ENCODE measurements around the gene LRMDA.

LRMDA gene

DNA sequence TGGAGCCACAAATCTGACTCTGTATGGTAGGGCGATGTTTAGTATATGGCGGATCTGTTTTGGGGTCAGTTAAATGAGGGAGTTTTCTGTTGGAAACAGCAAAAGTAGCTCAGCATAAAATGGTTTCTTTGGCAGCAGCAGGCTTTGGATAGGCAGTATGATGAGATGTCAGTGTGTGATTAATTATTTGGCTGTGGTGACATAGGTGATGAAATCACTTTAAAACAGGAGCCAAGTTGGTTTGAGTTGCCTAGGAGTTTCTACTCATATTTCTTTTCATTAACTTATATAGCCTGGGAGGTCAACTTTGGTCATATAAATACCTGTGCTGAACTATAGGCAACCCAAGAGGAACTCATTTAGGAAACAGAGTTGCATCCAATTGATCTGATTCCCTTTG, 291.2 kb downstream of the LRMDA start:
- TF ChIP-seq CTCF (conservative IDR thresholded peaks at IDR 0.05; ENCODE audit: low read depth, low read length), result no peak
- no peak for DNase-seq (ENCODE audit: low read depth)
- no peak overlapping the region for H3K4me3 ChIP-seq (ENCODE audit: low read length)

DNA sequence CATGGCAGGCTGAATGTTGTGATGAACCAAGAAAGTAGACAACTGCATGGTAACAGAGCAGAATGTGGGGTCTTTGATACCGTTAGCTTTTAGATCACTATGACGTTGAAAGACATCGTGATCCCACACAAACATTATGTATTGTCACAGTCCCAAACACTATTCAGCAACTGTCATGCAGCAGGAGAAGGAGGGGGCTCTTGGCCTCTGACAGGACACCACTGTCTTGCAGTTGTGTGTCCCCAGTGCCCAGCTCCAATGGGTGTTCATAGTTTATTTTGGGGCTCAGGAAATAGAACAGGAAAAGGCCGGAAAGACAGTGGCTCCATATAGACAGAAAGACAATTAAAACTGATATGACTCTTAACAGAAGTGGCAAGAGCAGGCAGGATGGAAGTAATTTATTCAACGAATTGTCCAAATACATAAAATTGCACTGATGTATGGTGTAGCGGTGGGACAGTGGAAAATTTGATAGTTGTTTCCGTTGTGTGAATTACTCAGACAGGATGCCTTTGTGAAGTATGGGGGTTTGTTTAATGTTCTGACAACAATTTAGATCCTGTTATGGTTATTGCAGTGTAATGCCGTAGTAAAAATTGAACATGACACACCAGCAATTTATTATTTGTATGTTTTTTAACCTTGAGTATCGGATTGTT, 292.0 kb downstream of the LRMDA start:
- TF ChIP-seq CTCF (conservative IDR thresholded peaks at IDR 0.05; ENCODE audit: low read depth, low read length), result no peak
- no peak for DNase-seq (ENCODE audit: low read depth)
- H3K4me3 ChIP-seq (ENCODE audit: low read length), result no peak overlapping the region

DNA sequence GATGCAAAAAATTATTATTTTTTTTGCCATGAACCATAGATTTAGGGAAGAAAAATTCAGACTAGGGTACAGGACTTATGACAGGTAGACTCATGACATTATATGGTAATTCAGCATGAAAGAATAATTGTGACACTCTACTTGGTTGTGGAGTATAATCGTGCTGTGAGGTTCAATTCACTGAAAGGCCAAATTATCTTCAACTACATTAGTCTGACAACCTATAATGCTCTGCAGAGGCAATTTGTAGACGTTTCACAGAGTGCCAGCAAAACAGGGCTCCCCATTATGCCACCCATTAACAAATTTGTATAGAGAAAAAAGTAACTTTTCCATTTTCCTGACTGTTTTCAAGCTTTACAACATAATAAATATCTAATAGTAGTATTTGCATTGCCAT, 292.6 kb downstream of the LRMDA start:
- H3K4me3 ChIP-seq (ENCODE audit: low read length), result no peak overlapping the region
- no peak for TF ChIP-seq CTCF (conservative IDR thresholded peaks at IDR 0.05; ENCODE audit: low read depth, low read length)
- no peak for DNase-seq (ENCODE audit: low read depth)

DNA sequence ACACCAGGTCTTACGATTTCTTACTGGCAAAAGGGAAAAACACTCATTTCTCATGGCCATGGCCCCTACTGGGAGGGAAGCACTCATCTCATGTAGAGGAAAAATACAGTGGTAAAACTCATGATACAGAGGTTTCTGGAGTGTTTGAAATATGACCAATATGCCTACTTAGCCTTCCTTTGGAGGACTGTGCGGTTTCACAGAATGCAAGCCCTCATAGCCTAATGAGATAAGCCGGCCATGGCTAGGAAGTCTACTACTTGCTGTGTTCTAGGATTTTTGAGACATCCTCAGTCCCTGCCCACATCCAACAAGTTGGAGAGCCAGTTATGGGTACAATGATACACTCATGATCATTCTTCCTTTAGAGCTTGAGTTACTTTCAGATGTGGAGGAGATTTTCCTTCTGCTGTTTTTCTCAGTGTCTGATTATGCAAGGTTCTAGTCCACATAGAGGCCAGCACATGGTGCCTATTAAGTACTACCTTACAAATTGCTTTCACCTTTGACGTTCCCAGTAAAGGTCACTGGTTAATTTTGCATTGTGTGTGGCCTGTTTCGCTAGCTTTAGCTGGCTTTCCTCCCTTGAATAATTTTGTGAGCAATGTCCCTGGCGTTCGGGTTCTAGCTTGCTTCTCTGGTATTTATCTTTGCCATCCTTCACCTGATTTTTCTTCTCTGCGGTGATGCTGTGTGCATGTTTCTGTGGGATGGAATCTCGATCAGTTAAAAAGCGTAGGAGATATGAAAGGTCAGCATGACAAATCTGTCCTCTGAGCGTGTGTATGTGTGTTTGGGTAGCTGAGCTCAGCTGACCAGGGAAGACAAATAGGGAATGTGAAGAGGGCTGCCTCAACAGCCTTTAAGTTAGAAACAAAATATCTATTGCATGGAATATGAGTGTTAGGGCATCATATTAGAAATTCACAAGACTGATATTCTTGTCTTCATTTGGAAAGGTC, 295.4 kb downstream of the LRMDA start:
- no peak overlapping the region for H3K4me3 ChIP-seq (ENCODE audit: low read length)
- DNase-seq (ENCODE audit: low read depth), result no peak
- no peak for TF ChIP-seq CTCF (conservative IDR thresholded peaks at IDR 0.05; ENCODE audit: low read depth, low read length)

GRCh38 chr10:75730847-75731246, 299.4 kb downstream of the LRMDA start:
- H3K4me3 ChIP-seq (ENCODE audit: low read length), result no peak overlapping the region
- DNase-seq (ENCODE audit: low read depth), result no peak
- TF ChIP-seq CTCF (conservative IDR thresholded peaks at IDR 0.05; ENCODE audit: low read depth, low read length), result no peak

GRCh38 chr10:75733135-75733890, 301.9 kb downstream of the LRMDA start:
- DNase-seq (ENCODE audit: low read depth), result no peak
- no peak overlapping the region for H3K4me3 ChIP-seq (ENCODE audit: low read length)
- no peak for TF ChIP-seq CTCF (conservative IDR thresholded peaks at IDR 0.05; ENCODE audit: low read depth, low read length)
